Suppressor macrophage (primary cell): ENCODE measurements around the gene AAMP.

Experiments
- DNase-seq, 4 experiments: peaks; one replicate each; pipeline ENCODE4 v3.0.0-alpha.2; 2020 to 2022

The AAMP gene

DNA sequence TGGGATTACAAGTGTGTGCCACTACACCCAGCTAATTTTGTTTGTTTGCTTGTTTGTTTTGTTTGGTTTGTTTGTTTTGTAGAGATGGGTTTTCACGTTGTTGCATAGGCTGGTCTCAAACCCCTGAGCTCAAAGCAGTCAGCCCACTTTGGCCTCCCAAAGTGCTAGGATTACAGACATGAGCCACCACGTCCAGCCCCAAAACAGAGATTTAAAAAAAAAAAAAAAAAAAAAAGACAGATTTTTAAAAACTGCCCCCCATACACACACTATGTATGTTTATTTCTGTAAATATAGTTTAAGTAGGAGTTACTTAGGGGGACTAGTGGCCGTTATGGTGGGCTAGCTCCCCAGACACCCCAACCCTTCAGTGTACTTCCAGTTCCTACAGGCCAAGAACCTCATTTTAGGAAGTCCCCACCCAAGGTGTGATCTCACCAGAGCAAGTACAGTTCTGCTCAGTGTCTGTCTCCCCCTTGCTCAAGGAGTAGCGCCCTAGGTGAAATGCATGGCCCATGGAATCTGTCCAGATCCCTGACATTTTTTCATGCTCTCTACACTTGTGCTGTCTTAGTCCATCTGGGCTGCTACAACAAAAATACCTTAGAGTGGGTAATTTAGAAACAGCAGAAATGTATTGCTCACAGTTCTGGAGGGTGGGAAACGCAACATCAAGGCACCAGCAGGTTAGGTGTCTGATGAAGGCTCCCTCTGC, 23.9 kb upstream of the AAMP start:
- DNase-seq = peak; percentile 63 to 71 (median 70)

DNA sequence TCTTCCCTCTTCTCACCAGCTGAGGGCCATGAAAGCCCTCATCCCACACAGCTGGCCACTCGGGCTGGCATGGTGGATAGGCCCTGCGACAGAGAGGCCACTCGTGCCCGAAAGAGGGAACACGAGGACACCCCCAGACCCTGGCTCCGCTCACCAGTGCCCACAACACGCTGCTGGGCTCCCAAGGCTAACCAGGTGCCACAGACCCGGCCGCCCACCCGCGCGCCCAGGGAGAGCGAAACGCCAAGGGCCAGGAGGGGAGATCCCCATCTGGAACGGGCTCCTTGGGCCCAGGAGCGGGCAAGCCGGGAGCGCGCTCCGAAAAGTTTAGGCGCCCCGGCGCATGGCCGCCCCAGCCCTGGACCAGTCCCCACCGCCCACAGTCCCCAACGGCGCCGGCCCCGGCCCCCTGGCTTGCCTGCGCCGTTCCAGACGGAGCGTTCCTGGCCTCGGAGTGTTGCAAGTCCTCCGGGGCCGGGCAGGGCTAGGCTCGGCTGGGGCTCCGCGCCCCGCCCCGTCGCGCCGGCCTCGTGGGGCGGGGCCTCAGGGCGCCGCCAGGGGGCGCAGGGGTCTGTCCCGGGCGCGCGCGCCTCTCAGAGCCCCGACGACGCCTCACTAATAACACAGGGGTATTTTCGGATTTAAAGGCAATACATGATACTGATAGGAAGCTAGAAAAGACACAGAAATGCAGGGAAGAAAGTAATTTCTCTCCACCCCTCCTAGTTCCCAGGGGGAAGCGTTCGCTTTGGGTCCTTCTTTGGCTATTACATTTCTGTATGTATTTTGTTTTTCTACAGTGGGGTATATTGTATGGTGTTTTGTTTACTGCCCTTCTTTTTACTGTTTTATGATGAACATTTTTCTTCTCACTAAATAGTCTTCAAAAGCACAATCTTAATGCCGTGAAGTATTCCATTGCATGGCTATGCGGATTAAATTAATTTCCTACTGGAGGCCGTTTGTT, 22.4 kb upstream of the AAMP start, which contains the start of gene TMBIM1:
TMBIM1 (minus strand) TSS at position 456 of the 967 bp plus-strand sequence. CDS start 10,362 bp downstream, outside the sequence.
- peak; percentile 88 to 96 (median 93) for DNase-seq

DNA sequence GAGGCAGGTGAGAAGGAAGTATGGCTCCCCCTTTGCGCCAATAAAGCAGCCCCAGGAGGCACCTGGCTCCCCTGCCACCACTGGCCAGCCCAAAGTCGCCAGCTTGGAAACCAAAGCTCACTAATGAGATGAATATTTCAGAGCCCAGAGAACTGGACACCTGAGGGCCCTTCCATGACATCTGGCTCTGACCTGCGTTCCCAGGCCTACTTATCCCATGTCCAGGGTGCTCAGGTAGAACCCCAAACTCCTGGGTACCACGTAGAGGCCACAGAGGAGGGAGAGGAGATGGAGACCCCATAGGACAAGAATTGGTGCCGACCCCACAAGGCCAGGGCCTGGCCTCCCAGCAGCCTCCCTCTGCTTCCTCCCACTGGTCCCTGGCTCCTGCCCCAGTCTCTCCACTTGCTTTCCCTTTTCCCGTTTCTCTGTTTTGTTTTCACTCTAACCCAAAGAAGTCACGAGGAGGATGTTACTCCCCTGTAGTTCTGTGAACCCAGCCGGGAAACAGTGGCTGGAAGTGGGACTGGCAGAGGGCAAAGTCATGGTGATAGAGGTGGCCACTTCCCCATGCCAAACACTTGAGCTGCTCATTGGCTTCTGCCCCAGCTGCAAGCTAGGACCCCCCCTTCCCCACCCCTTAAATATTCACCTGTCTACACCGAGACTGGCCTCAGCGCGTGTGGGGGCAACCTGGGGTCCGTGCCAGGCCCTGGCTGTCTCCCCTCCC, 21.5 kb upstream of the AAMP start:
- peak; percentile 72 to 82 (median 80) for DNase-seq

DNA sequence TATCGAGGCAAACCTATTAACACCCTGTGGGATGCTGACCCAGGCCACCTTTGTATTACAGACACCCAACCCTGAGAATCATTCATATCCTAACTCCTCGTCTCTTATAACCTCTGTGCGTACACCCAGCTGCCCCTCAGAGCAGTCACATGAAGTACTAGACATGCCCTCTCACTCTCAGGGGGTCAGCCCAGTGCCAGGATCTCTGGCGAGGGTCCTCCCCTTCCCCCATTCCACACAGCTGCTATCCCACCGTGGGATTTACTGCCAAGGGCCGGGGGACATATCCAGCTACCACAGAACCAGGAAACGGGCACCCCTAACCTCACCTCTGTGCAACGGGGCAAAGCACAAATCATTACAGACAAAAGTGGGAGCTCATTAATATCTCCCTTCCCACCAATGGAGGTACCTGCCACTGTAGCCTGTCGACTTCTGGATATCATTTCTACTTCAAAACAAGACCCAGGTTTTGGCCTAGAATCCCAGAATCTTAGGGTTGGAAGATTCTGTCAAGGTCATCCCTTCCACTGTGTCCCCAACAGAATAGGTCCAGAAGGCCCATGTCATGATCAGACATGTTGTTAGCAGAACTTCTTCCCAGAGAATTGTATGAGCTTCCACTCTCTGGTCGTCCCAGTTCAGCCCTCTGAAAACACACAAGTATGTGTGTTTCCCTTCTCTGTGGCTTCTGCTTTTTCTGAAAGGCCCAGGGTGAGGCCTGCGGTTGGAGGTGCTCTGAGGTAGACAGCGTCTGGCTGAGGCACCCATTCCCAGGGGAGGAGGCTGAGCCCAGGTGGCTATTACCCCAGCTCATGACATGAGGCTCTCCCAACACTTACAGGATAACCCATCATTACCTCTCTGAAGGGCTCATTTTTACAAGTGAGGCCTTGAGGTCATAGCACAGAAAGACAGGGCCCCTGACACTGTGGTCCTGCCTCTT, 20.7 kb upstream of the AAMP start:
- DNase-seq = peak; percentile 47 to 63 (median 61)

DNA sequence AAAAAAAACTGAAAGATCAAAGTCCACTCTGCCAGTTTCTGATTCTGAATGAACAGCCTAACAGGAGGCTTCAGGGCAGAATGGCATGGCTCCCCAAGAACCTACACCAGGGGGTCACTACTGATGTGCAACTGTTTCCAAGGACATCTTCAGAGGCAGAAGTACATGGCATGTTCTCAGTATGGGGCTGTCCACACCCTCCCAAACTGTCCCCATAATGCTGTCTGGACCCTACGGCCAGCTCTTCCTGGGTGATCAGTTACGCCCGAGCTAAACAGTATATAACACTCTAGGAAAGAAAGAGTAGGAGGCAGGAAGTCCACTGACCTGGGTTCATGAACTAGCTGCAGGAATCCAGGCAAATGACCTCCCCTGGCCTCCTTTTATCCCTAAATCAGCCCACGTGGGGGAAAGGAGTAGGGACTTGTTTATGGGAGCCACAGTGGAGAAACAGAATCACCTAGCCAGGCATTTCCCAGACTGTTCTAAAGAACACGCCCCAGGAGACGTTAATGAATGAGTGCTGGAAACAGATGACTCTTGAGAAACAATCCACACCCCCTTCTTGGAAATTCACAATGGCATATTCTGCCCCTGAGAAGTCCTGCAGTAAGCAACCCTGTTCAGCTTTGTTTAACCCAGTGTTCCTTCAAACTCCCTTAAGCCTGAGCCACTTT, 19.8 kb upstream of the AAMP start:
- DNase-seq = no peak

DNA sequence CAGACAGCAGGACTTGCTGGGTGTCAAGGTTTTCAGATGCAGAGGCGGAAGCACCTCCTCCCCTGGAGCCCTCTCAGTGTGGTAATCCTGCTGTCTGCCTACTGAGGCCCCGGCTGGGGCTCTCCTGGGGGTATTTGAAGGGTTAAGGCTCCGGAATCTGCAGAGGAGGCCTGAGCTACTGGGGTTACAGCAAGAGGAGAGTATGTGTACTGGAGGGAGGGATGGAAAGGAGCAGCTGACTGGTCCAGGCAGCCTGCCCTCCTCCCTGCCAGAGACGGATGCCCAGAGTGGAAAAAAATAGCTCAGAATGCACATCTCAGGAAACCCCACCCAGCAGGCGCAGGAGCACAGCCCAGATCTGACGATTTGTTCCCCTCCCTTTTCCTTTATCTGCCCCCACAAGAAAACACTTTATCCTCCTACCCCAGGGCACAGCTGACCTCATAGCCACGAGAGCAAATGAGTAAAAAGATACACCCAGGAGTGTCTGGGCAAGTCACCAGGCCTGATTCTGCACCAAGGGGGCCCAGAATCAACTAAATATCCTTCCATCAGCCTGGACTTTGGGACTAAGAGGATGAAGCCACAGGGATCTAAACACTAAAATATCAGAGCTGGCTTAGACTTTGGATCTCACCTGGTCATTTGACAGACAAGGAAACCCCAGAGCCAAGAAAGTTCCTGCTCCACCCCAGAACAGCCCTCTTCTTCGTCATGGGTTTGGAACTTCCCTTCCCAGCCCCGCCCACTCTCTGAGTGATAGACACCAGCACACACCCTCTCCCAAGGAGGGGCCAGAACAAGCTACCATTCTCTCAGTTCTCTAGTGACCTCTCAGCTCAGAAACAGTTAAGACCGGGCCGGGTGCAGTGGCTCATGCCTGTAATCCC, 16.9 kb upstream of the AAMP start:
- DNase-seq = peak; percentile 92 to 97 (median 96)

DNA sequence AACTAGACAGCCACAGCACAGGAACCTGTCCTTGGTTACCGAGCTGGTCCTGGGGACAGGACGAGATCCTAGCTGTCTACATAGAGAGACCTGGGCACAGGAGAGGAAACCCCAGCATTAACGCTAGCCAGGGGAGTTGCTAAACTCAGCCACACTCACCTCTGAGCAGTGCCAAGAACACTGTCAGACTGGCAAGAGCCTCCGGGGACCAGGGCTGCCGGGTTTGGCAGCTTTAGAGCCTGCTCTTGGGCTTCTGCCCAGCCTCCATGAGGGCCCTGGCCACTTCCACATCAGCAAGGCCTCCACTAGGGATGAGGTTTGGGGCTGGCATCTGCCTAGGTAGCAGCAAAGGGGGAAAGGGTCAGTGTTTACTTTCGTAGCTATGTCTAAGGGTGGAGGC, 15.7 kb upstream of the AAMP start:
- DNase-seq = no peak

DNA sequence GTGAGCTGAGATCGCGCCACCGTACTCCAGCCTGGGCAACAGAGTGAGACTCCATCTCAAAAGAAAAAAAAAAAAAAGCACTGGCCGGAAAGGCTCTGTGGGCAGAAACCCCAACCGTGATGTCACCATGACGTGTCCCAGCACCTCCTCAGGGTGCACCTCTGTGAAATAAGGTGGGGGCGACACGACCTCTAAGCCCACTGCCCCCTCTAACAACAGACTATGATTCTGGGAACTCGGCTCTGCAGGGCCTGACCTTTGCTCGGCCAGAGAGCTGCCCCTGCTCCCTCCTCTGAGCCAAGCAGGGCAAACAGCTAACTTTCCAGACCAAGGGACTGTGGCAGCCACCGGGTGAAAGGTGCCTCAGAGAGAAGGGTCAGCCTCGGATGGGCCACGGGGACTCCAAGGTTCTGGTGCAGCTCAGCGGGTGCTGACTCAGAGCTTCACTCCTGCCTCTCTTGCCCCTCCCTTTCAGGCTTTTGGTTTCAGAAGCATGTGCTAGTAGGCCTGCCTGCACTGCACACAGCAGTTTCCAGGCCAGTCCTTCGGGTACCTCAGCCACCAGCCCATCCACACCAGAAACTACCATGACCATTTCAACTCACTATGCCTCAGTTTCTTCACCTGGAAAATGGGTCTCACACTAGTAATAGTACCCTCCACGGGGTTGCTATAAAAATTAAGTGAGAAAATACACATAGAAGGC, 14.3 kb upstream of the AAMP start:
- peak in 3 of 4 experiments; percentile 43 to 50 (median 43) for DNase-seq

DNA sequence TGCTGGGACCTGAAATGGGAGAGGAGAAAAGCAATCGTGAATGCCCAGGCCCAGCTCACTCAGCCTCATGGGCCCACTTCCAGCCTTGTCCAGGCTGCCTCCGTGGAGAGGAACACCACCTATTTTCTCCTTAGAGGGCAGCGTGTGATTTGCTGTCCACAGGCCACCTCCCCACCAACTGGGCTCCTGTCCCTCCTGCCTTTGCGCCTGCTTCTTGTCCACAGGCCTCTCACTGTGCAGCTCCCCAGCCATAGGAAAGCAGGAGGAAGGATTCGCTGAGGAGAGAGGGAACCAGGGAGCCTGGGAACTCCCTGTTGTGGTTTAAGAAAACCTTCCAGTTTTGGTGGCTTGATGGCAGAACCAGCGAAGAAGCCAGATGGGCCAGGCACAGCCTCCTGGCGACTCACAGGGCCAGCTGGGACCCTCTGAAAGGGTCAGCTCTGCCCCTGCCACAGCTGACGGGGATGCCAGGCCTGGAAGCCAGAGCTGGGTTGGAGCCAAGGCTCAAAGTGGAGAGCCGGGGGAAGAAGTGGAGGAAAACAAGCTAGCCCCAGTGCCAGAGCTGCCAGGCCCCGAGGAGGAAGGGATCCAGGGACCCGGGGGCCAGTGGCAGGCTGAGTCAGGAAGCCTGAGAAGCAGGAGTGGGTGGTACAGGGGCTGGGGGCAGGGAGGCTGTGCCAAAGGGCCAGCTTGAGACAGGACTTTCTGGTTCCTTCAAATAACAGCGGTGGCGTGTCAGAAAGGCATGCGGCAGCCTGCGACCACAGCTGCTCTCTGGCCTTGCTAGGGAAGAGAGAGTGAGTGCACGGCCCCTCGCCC, 12.4 kb upstream of the AAMP start:
- peak; percentile 59 to 75 (median 70) for DNase-seq

DNA sequence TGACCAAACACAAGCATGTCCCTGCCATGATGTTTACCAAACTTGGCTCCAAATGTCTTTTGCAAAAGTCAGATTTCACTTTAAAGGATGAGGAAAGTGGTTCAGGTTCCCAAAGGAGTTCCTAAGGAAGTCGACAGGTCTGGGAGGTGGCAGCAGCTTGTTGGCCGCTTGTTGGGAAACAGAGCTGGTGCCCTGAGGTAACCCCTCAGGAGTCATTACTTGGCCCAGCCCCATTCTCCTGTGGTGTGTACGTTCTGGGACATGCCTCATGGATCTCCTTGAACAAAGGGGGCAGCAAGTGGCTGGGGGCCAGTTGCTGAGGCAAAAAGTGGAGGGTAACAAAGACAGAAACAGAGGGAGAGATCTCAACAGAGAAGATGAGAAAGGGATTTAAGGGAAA, 11.5 kb upstream of the AAMP start:
- no peak for DNase-seq

DNA sequence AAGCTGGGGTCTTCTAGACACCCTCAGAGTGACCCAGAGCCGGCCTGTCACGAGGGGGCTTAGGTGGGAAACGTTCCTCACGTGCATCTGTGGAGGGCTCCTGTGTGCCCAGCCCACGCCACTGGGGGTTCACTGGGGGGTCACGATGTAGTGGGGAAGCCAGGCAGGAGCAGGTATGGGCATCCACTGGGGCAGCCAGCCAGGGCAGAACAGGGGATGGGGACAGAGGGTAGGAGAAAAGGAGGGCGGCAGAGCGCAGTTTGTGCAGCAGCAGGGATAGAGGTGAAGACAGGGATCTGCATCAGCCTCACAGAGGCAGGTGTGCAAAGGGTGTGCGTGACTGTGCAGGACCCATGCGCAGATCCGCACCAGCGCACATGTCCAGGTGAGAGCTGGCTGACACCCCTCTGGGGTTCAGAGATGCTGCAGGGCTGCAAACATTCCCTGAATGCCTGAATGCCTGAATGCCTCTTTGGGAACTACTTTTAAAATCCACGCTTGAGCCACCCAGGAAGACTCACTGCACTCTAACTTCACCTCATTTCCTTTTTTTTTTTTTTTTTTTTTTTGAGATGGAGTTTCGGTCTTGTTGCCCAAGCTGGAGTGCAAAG, 10.4 kb upstream of the AAMP start:
- DNase-seq = no peak

DNA sequence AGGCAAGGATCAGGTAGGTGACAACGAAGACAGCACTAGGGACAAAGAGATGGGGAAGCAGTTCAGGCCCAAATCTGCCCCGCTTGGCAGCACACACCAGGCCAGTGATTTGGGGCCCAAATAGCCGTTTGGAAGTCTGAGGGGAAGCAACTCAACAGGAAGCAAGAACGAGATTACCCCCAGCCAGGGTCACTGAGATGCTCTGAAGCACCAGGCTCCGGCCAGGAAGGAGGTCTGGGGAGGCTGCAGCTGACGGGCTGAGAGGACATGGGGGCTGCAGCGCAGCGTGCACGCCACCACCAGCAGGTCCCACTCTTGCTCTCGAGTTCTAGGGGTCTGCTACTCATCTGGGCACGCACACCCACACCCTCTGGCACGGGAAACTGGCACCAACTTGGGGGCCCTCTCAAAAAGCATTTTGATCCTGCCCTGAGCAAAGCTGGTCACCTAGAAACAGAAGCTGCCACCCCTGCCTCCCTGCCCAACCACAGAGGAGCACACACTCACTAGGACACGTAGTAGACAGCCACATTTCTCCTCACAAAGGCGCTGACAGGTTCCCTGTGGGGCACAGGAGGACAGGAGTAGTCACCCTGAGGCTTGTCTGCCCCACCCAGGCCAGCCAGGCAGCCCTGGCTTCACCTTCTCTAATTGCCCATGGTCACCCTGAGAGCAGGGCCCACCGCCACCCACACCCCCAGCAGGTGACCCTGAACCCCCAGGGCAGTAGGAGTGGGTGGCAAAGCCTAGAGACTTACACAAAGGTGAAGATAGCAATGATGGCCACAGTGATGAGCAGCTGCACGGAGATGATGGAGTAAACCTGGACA, 8.8 kb upstream of the AAMP start:
- DNase-seq = no peak

DNA sequence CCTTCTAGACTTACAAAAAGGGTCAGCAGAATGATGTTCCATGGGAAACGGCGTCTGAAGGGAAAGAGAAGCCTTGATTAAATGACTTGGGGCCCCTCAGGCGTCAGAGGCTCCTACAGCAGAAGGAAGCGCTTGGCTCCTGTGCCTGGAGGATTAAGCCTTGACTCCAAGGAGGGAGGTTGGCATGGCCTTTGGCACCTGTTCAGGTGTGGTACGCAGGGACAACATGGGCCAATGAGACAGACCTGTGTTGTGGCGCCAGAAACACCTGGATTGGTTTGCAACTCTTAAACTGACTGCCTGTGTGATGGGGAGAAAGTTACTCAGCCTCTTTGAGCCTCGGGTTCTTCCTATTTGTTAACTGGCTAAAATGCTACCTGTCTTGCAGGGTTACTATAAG, 8.0 kb upstream of the AAMP start:
- no peak for DNase-seq

DNA sequence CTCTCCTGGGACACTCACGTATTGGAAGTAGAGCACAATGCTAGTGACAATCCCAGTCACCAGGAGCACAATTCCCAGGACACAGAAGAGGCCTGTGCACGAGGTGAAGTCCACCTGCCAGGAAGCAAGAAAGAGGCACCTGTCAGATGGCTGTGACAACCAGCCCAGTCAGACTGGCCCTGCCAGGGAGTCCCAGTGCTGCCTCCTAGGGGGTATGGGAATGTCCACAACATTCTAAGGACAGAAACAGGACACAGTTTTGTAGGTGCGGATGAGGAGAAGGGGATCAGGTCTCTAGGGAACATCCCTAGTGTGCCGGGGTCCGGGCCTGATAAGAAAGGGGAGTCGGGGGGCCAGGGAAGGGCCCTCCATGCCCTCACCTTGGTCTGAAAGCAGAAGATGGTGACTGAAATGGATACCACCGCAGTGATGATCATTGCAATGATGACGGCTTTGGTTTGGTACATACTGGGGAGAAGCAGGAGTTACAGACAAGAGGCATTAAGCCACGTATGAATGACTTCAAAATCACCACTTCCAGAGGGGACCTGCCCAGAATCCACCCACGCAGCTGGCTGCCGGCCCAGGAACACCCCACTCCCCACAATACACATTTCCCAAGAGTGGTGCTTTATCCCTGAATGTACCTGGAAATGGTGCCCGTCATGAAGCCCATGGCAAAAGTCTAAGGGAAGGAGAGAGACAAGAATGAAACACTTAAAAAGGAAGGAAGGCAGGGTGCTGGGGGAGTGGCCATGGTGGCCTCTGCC, 7.2 kb upstream of the AAMP start:
- DNase-seq = no peak

DNA sequence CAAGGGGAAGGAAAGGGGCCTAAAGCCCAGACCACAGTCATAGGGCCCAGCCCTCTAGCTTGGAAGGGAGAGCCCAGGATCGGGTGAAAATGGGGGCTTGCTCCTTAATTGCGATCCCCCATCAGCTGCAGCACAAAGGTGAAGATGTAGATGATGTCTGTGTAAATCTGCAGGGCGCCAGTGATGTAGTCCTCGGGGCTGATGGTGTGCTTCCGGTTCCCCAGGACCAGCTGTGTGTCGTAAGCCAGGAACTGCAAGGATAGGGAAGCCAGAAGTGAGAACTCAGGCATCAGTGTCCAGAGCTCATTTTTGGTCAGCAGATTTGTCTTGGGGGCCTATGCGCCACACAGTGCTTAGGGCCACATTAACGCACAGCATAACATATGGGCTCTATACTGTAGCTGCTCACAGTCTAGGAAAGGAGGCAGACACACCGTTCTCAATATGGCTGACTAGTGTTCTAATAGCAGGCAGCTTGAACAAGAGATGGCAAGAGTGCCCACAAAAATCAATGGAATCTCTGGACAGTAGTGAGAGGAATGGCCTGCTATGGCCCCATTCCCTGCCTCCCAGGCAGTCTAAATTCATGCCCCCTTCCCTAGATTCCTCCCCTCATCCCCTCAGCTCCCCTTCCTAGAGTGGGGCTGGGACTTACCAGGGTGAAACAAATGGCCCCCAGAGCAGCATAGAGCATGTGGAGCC, 5.6 kb upstream of the AAMP start:
- DNase-seq = peak in 3 of 4 experiments; percentile 71 to 73 (median 72)

DNA sequence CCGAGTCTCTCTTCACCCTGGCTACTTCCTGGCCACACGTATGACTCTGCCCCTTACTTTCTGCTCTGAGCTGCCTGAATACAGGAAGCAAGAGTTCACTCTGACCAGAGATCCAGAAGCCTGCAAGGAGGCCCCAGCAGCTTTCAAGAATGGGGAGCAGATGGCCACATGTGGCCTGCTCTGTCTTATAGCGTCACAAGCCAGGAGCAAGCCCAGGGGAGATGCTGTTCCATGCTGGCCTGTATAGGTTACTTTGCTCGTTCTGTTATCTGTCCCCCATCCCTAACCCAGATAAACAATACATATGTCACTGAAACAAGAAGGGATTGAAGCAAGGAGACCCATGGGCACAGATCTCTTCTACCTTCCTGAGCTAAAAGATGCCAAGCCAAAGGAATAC, 4.6 kb upstream of the AAMP start:
- DNase-seq = no peak
